Vagina (tissue), 2 donors: Measurements from ENCODE around the gene OBSL1. TPM values are rescaled to one million over a fixed set of nuclear protein-coding genes. Genes with fewer than 3 reads are reported as not detected.

Experiments
- DNase-seq, 2 donors: peaks; one replicate each; pipeline ENCODE4 v3.0.0-alpha.2; 2017; ENCODE audit errors: extremely low spot score in 2 of 2
- H3K27ac ChIP-seq: fragments of 200-600 bp; sonication (generic); one replicate; pipeline ENCODE4 v1.5.1; 2019
- H3K27me3 ChIP-seq: fragments of 200-600 bp; sonication (generic); one replicate; pipeline ENCODE4 v1.5.1; 2019
- H3K36me3 ChIP-seq, 2 donors: fragments of 200-600 bp; sonication (generic); one replicate each; pipeline ENCODE4 v1.5.1; 2017 to 2019
- H3K4me1 ChIP-seq: fragments of 200-600 bp; sonication (generic); one replicate; pipeline ENCODE4 v1.5.1; 2019
- H3K4me3 ChIP-seq, 2 donors: fragments of 200-600 bp; sonication (generic); 1 replicate in 1 of 2; 2 replicates in 1 of 2; pipeline ENCODE4 v1.5.1; 2016 to 2019
- H3K9me3 ChIP-seq: fragments of 200-600 bp; sonication (generic); one replicate; pipeline ENCODE4 v1.5.1; 2019
- POLR2A ChIP-seq, 2 donors: fragments of 450-650 bp; IDR thresholded peaks; one replicate each; pipeline ENCODE4 v1.6.1; 2017; ENCODE audit warnings: antibody characterized with exemption in 2 of 2, mild to moderate bottlenecking in 2 of 2, moderate library complexity in 2 of 2
- POLR2AphosphoS5 ChIP-seq, 2 donors: sonication (generic); formaldehyde crosslinking; IDR thresholded peaks; one replicate each; pipeline ENCODE4 v1.9.0; 2017; ENCODE audit warnings: antibody characterized with exemption in 2 of 2, mild to moderate bottlenecking in 2 of 2, low read depth in 1 of 2; ENCODE audit not compliant: insufficient read depth in 1 of 2
- intact Hi-C: fragments of 100-400 bp; cut with DNase I; formaldehyde crosslinking; loops from one replicate; pipeline ENCODE4 v1.15.1; 2023
- total RNA-seq: library from RNA; depleted of rRNA; stranded (reverse); fragments of >200 nt; gene quantifications from one replicate; pipeline ENCODE4 v1.2.3, GENCODE V29; 2016
- TF ChIP-seq, protein P1 (sequence below), 3 experiments: fragments of 450-650 bp in 2 of 3; fragments of 200-600 bp in 1 of 3; sonication (generic) in 1 of 3; IDR thresholded peaks; one replicate each; pipeline ENCODE4 v1.5.1; 2017 to 2019; ENCODE audit warnings: antibody characterized with exemption in 3 of 3, mild to moderate bottlenecking in 2 of 3, moderate library complexity in 2 of 3

Gene OBSL1
- total RNA-seq, 1 donor from 2014 or later: 53.0 TPM

DNA sequence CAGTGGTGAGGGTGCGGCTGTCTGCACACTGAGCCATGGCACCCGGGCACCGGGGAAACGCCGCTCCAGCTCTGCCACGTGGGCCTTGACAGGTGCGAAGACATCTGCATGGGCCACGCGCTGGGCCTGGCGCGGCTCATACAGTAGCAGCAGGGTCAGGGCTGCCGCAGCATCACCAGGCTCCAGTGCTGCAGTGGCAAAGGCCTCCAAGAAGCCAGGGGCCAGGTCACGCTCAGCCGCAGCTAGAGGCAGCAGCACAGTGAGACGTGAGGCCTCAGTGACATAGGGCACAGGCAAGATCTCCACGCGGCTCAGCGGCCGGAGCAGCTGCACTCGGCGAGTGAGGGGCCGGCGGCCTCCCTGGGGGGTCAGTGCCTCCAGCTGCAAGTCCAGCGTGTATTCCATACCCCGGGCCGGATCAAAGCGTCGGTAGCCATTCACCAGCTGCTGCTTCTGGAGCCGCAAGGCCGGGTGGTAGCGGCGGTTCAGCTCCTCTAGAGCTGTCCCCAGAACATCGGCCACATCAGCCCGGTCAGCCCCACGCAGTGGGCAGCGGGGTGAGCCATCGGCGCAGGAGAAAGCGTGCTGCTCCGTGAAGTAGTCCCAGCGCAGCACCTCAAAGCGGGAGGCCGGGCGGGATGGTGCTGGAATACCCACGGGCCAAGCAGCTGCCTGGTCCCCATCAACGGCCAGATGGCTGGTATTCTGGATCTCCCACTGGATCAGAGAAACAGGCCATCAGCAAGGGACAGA, 31.2 kb downstream of the OBSL1 start:
- no peak for DNase-seq
- H3K27ac ChIP-seq: no peak overlapping the region
- intact Hi-C loops: loop anchor here (2.0 to 5.0 kb wide), 2 partner anchors 102 to 151 kb away; no protein-coding TSS in a partner anchor
- H3K9me3 ChIP-seq: no peaks in the 10 kb centered on the region
- no peaks in the 10 kb centered on the region for H3K27me3 ChIP-seq
- peaks cover 0 to 22% of the 10 kb centered on the region in 2 donors for H3K36me3 ChIP-seq
- peaks cover 45% of the 10 kb centered on the region for H3K4me1 ChIP-seq
- no peak overlapping the region for H3K4me3 ChIP-seq
- TF ChIP-seq POLR2AphosphoS5 (IDR thresholded peaks at IDR 0.05; ENCODE audit: insufficient read depth in 1 of 2, low read depth in 1 of 2) (no peak), POLR2A (IDR thresholded peaks at IDR 0.05) (no peak)
- TF ChIP-seq, protein P1, sequence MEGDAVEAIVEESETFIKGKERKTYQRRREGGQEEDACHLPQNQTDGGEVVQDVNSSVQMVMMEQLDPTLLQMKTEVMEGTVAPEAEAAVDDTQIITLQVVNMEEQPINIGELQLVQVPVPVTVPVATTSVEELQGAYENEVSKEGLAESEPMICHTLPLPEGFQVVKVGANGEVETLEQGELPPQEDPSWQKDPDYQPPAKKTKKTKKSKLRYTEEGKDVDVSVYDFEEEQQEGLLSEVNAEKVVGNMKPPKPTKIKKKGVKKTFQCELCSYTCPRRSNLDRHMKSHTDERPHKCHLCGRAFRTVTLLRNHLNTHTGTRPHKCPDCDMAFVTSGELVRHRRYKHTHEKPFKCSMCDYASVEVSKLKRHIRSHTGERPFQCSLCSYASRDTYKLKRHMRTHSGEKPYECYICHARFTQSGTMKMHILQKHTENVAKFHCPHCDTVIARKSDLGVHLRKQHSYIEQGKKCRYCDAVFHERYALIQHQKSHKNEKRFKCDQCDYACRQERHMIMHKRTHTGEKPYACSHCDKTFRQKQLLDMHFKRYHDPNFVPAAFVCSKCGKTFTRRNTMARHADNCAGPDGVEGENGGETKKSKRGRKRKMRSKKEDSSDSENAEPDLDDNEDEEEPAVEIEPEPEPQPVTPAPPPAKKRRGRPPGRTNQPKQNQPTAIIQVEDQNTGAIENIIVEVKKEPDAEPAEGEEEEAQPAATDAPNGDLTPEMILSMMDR (IDR thresholded peaks at IDR 0.05): no peak

DNA sequence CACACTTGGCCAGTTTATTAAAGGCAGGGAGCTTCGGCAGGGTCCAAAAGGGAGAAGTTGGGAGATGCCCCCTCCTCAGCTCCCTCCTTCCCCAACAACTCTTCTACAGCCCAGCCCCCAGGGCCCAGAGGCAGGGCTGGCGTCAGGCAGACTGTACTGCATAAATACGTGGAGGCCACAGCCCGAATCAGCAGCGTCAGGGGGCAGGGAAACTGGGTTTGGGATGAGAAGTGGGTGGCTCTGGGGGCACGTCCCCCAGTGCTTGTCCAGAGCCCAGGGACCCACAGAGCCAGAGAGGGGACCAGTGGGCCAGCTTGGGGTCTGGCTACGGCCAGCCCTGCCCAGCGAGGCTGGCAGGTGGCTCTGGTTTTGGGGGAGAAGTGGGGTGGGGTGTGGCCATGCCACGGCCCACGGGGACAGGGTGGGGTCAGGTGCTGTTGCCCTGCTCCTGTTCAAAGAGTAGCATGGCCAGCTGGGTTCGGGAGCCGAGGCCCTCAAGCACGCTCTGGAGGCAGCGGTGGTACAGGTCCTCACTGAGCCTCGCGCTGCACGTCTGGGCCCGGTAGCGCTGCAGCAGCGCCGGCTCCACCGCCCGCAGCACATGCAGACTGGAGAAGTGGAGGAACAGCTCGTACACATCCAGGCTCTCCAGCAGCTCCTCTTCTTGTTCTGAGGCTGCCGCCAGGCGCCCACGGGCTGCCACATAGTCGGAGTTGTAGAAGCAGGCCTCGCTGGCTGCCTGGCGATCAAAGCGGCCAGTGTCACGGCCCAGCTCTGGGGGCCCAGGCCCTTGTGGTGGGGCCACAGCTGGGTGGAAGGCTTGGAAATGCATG, 32.2 kb downstream of the OBSL1 start:
- no peak overlapping the region for H3K27ac ChIP-seq
- intact Hi-C loops: no loop called here

DNA sequence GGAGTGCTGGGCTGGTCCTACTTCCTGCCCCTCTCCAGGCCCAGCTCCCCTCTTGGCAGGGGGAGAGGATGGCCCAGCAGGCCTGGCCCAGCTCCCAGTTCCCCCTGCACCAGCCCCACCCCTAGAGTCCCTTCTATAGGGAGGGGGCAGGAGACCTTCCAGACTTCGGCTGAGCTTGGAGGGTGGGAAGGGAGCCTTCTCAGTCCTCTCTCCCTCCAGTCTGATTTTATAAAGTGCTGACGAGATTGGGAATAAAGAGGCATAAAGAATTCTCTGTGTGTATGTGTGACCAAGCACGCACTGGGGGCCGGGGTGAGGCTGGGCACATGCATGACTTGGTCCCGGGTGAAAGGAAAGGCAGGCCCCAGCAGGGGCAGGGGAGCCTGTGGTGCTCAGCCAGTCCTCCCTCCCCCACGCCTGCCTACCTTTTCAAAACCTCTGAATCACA, 32.8 kb downstream of the OBSL1 start:
- H3K36me3 ChIP-seq: peaks cover 0 to 22% of the 10 kb centered on the region in 2 donors
- DNase-seq: no peak
- peaks cover 35% of the 10 kb centered on the region for H3K4me1 ChIP-seq
- intact Hi-C loops: no loop called here
- no peak overlapping the region for H3K4me3 ChIP-seq
- TF ChIP-seq POLR2A (IDR thresholded peaks at IDR 0.05) (no peak), POLR2AphosphoS5 (IDR thresholded peaks at IDR 0.05; ENCODE audit: insufficient read depth in 1 of 2, low read depth in 1 of 2) (no peak)
- TF ChIP-seq, protein P1 (IDR thresholded peaks at IDR 0.05): no peak
- H3K27ac ChIP-seq: peak overlapping the region; percentile 16
- no peaks in the 10 kb centered on the region for H3K9me3 ChIP-seq
- no peaks in the 10 kb centered on the region for H3K27me3 ChIP-seq

More for the DNA sequence above, 32.2 kb downstream of the OBSL1 start:
- TF ChIP-seq POLR2A (IDR thresholded peaks at IDR 0.05) (no peak), POLR2AphosphoS5 (IDR thresholded peaks at IDR 0.05; ENCODE audit: insufficient read depth in 1 of 2, low read depth in 1 of 2) (no peak)
- TF ChIP-seq, protein P1 (IDR thresholded peaks at IDR 0.05): no peak
- H3K4me3 ChIP-seq: no peak overlapping the region
- no peaks in the 10 kb centered on the region for H3K27me3 ChIP-seq
- H3K4me1 ChIP-seq: peaks cover 38% of the 10 kb centered on the region
- H3K36me3 ChIP-seq: peaks cover 0 to 22% of the 10 kb centered on the region in 2 donors
- H3K9me3 ChIP-seq: no peaks in the 10 kb centered on the region
- no peak for DNase-seq

DNA sequence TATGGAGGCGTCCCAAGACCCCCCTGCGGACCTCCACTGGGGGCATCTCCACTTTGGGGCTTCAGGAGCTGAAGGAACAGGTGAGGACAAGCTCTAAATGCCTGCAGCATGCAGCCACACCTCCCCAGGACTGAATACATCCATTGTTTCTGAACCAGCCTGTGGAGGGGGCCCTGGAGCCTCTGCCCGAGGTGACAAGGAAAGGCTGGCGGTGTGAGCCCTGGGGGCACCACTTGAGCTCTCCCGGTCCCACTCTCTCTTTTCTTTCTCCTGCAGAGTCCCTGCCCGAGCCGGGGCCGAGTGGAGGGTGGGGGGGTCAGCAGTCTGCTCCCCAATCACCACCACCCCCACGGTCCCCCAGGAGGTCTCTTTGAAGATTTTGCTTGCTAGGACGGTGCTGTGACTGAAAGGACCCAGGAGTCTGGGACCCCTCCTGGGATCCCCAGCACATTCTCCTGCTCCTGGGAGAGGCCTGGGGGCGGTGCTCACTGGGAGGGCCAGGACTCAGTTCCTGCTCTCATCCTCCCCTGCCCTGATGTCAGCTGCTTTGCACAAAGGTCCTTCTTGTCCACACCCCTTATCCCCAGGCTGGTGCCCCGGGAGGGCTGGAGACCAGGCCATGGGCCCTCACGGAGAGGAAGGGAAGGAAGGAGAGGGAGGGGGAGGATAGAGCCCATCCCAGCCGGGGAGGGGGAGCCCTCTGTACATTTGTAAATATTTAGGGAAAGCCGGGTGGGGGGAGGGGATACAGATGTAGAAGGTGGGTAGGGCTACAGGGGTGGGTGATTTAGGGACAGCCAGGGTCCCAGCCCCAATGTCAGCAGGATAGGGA, 33.5 kb downstream of the OBSL1 start:
- H3K4me3 ChIP-seq: no peak overlapping the region

DNA sequence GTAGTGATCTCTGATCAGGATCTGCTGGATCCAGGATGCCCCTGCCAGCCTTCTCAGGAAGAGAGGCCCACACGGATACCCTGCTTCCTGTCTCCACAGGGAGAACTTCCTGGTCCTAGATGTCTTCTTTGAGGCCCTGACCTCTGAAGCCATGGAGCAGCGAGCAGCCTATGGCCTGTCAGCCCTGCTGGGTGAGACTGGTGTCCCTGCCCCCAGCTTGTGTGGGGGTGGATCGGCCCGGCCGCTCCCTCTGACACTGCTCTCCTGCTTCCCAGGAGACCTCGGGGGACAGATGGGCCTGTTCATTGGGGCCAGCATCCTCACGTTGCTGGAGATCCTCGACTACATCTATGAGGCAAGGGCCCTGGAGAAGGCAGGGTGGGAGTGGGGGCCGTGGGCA, 34.4 kb downstream of the OBSL1 start:
- Histone ChIP-seq H3K27ac (no peak overlapping the region), H3K4me1 (peaks cover 23% of the 10 kb centered on the region), H3K4me3 (no peak overlapping the region), H3K9me3 (no peaks in the 10 kb centered on the region), H3K36me3 (peaks cover 0 to 22% of the 10 kb centered on the region in 2 donors), H3K27me3 (no peaks in the 10 kb centered on the region)
- DNase-seq: no peak
- intact Hi-C loops: no loop called here
- no peak for TF ChIP-seq POLR2AphosphoS5 (IDR thresholded peaks at IDR 0.05; ENCODE audit: insufficient read depth in 1 of 2, low read depth in 1 of 2)
- TF ChIP-seq POLR2A (IDR thresholded peaks at IDR 0.05): no peak
- TF ChIP-seq, protein P1 (IDR thresholded peaks at IDR 0.05): no peak

More for the DNA sequence above, 33.5 kb downstream of the OBSL1 start:
- Histone ChIP-seq H3K36me3 (peaks cover 0 to 22% of the 10 kb centered on the region in 2 donors), H3K27me3 (no peaks in the 10 kb centered on the region), H3K4me1 (peaks cover 32% of the 10 kb centered on the region), H3K9me3 (no peaks in the 10 kb centered on the region), H3K27ac (peak overlapping the region; percentile 16)
- no peak for DNase-seq
- TF ChIP-seq POLR2AphosphoS5 (IDR thresholded peaks at IDR 0.05; ENCODE audit: insufficient read depth in 1 of 2, low read depth in 1 of 2): no peak
- intact Hi-C loops: no loop called here
